Smooth muscle cell (in vitro differentiated cells): Measurements from ENCODE around the gene SOX13. TPM values are rescaled to one million over a fixed set of nuclear protein-coding genes. Genes with fewer than 3 reads are reported as not detected.

Experiments
- DNase-seq: peaks from one replicate; lab custom pipeline; 2025; ENCODE audit not compliant: unreplicated experiment; lab: John Stamatoyannopoulos, UW
- H2AFZ ChIP-seq: fragments of 200-600 bp; sonication (generic); 2 replicates; pipeline ENCODE4 v1.6.0; 2016; ENCODE audit warnings: antibody characterized with exemption, low read depth, mild to moderate bottlenecking
- H3F3A ChIP-seq: fragments of 200-600 bp; sonication (generic); 2 replicates; pipeline ENCODE4 v1.6.0; 2017; ENCODE audit warnings: antibody characterized with exemption, low read depth
- H3K27ac ChIP-seq: fragments of 200-600 bp; sonication (generic); 2 replicates; pipeline ENCODE4 v1.5.1; 2016; ENCODE audit warnings: low read depth, mild to moderate bottlenecking
- H3K27me3 ChIP-seq: fragments of 200-600 bp; sonication (generic); 2 replicates; pipeline ENCODE4 v1.6.1; 2016; ENCODE audit warnings: low read depth, mild to moderate bottlenecking
- H3K36me3 ChIP-seq: fragments of 200-600 bp; sonication (generic); 2 replicates; pipeline ENCODE4 v1.5.1; 2016; ENCODE audit warnings: low read depth
- H3K4me1 ChIP-seq: fragments of 200-600 bp; sonication (generic); 2 replicates; pipeline ENCODE4 v1.5.1; 2016; ENCODE audit warnings: low read depth
- H3K4me2 ChIP-seq: fragments of 200-600 bp; sonication (generic); 2 replicates; pipeline ENCODE4 v1.6.0; 2016; ENCODE audit warnings: mild to moderate bottlenecking
- H3K4me3 ChIP-seq: fragments of 200-600 bp; sonication (generic); 2 replicates; pipeline ENCODE4 v1.5.1; 2016; ENCODE audit warnings: mild to moderate bottlenecking
- H3K79me2 ChIP-seq: fragments of 200-600 bp; sonication (generic); 2 replicates; pipeline ENCODE4 v1.6.0; 2016; ENCODE audit warnings: low read depth, mild to moderate bottlenecking
- H3K9ac ChIP-seq: fragments of 200-600 bp; sonication (generic); 2 replicates; pipeline ENCODE4 v1.6.0; 2016; ENCODE audit warnings: low read depth
- H3K9me3 ChIP-seq: fragments of 200-600 bp; sonication (generic); replicated peaks from 2 replicates; pipeline ENCODE4 v1.5.1; 2016; ENCODE audit warnings: low read depth
- H4K20me1 ChIP-seq: fragments of 200-600 bp; sonication (generic); 2 replicates; pipeline ENCODE4 v1.6.0; 2016; ENCODE audit warnings: low read depth
- CTCF ChIP-seq: fragments of 200-600 bp; sonication (generic); IDR thresholded peaks from 2 replicates; pipeline ENCODE4 v1.5.1; 2017; ENCODE audit warnings: borderline replicate concordance, mild to moderate bottlenecking, antibody characterized with exemption; ENCODE audit not compliant: insufficient read depth, poor library complexity, severe bottlenecking
- WGBS: methylation state at CpG from one replicate; pipeline ENCODE4 v1.1.7; 2016; ENCODE audit warnings: low lambda C conversion rate; 5-methylcytosine and 5-hydroxymethylcytosine counted together
- polyA plus RNA-seq: library from polyadenylated mRNA; unstranded; fragments of >200 nt; fragmentation: Nextera tagmentation; extraction: Ambion mirVana; gene quantifications from 2 replicates; pipeline ENCODE4 v1.2.1, GENCODE V29; 2016
- total RNA-seq: library from RNA; depleted of rRNA; stranded (reverse); fragments of >200 nt; gene quantifications from 2 replicates; pipeline ENCODE4 v1.2.3, GENCODE V29; 2014

SOX13 gene
- total and polyA plus RNA-seq, 2 experiments from 2014 or later, result 0.41 to 2.3 TPM

GRCh38 chr1:204075139-204075521, 2.2 kb downstream of the SOX13 start:
- Histone ChIP-seq H3F3A (no peaks in the 10 kb centered on the region), H3K36me3 (no peaks in the 10 kb centered on the region), H3K9ac (no peak overlapping the region), H4K20me1 (no peaks in the 10 kb centered on the region), H2AFZ (peak overlapping the region; percentile 92), H3K79me2 (no peaks in the 10 kb centered on the region), H3K4me2 (peak overlapping the region; percentile 95), H3K4me3 (peak overlapping the region; percentile 91), H3K27me3 (no peaks in the 10 kb centered on the region), H3K9me3 (no peaks in the 10 kb centered on the region), H3K4me1 (peaks cover 30% of the 10 kb centered on the region), H3K27ac (no peak overlapping the region)
- no peak for TF ChIP-seq CTCF
- 5% methylated on average over 31 of the region's 31 CpGs for WGBS
- no peak for DNase-seq

- no peaks in the 10 kb centered on the region for H3K79me2 ChIP-seq
- no peak overlapping the region for H3K27ac ChIP-seq
- H3F3A ChIP-seq, result no peaks in the 10 kb centered on the region
- 86% methylated on average over 4 of the region's 4 CpGs for WGBS
- no peak overlapping the region for H3K9ac ChIP-seq
- H3K4me2 ChIP-seq, result no peak overlapping the region
- H3K36me3 ChIP-seq, result no peaks in the 10 kb centered on the region
- DNase-seq, result no peak
- H2AFZ ChIP-seq, result no peak overlapping the region
- no peak overlapping the region for H3K4me3 ChIP-seq
- peaks cover 40% of the 10 kb centered on the region for H3K4me1 ChIP-seq
- TF ChIP-seq CTCF, result no peak
- no peaks in the 10 kb centered on the region for H4K20me1 ChIP-seq
- H3K9me3 ChIP-seq, result no peaks in the 10 kb centered on the region
- H3K27me3 ChIP-seq, result no peaks in the 10 kb centered on the region
Measured at GRCh38 chr1:204075890-204076846, 3.3 kb downstream of the SOX13 start.

- Histone ChIP-seq H3K4me2 (no peak overlapping the region), H3K36me3 (no peaks in the 10 kb centered on the region), H3K27me3 (no peaks in the 10 kb centered on the region), H3K4me1 (peaks cover 45% of the 10 kb centered on the region), H3K9ac (no peak overlapping the region), H3K4me3 (no peak overlapping the region), H3K79me2 (no peaks in the 10 kb centered on the region), H3K27ac (no peak overlapping the region), H3F3A (no peaks in the 10 kb centered on the region), H2AFZ (no peak overlapping the region), H4K20me1 (no peaks in the 10 kb centered on the region), H3K9me3 (no peaks in the 10 kb centered on the region)
- WGBS, result 86% methylated on average over 1 of the region's 1 CpG
- no peak for TF ChIP-seq CTCF
- no peak for DNase-seq
Measured at GRCh38 chr1:204076891-204077290, 4.0 kb downstream of the SOX13 start.
